ENCODE data around the gene PSMB8.

PSMB8 gene

DNA sequence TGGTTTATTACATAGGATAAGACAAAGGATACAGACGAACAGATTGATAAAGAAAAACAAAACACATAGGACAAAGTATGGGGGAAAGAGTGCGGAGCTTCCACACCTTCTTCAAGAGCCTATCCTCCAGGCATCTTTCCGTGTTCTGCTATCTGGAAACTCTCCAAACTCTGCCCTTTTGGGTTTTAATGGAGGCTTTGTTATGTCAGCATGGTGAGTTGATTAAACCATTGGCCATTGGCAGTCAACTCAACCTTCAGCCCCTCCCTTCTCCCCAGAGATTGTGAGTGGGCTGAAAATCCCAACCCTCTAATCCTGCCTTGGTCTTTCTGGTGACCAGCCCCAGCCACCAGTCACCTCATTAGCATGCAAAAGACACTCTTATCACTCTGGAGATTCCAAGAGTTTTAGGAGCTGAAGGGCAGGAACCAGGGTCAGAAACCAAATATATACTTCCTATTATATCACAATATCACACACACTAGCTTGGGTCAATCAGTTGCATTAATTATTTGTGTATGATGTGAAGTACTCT, 50.9 kb downstream of the PSMB8 start:
- no peak for DNase-seq (ENCODE audit: low read depth)

Data from T follicular helper cell (primary cell).